SK-N-SH treated with all-trans-retinoic acid at 6 μM for 48 hours (cell line): ENCODE results near the gene CEMIP2.

Experiments used
- ARNTL ChIP-seq: fragments of 450-650 bp; formaldehyde crosslinking; IDR thresholded peaks from 2 replicates; pipeline ENCODE4 v1.5.0; 2020; ENCODE audit warnings: low read depth, mild to moderate bottlenecking, moderate library complexity, borderline replicate concordance
- ESRRG ChIP-seq: fragments of 250-450 bp; sonication (Bioruptor Pico); IDR thresholded peaks from 2 replicates; pipeline ENCODE4 v1.6.1; 2021; ENCODE audit warnings: mild to moderate bottlenecking
- GLIS3 ChIP-seq: fragments of 250-450 bp; sonication (Bioruptor Pico); IDR thresholded peaks from 2 replicates; pipeline ENCODE4 v1.5.0; 2020; ENCODE audit warnings: mild to moderate bottlenecking, moderate library complexity
- PATZ1 ChIP-seq: fragments of 250-450 bp; sonication (Bioruptor Pico); IDR thresholded peaks from 2 replicates; pipeline ENCODE4 v1.8.0; 2020; ENCODE audit warnings: mild to moderate bottlenecking, moderate library complexity, borderline replicate concordance
- PPARA ChIP-seq: fragments of 250-450 bp; sonication (Bioruptor Pico); IDR thresholded peaks from 2 replicates; pipeline ENCODE4 v1.5.0; 2020; ENCODE audit warnings: mild to moderate bottlenecking, borderline replicate concordance
- TSHZ2 ChIP-seq: fragments of 250-450 bp; sonication (Bioruptor Pico); IDR thresholded peaks from 2 replicates; pipeline ENCODE4 v1.5.0; 2020; ENCODE audit warnings: mild to moderate bottlenecking, moderate library complexity
- ZNF8 ChIP-seq: fragments of 450-650 bp; formaldehyde crosslinking; IDR thresholded peaks from 2 replicates; pipeline ENCODE4 v1.5.0; 2020; ENCODE audit warnings: mild to moderate bottlenecking, moderate library complexity
- TF ChIP-seq, protein P1 (sequence below): fragments of 250-450 bp; sonication (Bioruptor Pico); IDR thresholded peaks from 2 replicates; pipeline ENCODE4 v1.8.0; 2021; ENCODE audit warnings: low read depth, mild to moderate bottlenecking, moderate library complexity, borderline replicate concordance

DNA sequence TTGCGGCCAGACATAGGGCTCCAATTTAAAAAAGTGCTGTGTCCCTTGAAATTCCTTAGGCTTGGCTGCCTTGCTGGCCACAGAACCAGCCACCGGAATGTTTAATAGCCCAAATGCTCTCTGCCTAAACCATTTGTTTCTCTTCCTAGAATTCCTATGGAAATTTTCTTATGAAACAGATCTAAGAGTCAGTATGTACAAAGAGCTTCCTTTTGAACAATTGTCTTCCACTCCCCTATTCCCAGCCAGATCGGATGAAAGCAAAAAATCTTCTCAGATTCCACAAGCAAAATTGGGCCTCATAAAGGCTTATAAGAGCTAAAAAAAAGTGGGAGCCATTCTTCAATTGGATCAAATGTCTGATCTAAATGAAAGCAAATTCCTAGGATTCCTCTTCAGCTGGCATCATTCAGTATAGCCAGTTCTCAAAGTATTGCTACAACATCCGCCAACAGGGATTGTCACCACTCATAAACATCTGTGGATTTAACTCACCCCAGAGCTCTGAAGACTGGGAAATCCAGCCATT is 104.3 kb downstream of the CEMIP2 start:
- no peak for TF ChIP-seq ESRRG (CRISPR knock-in tag)
- no peak for TF ChIP-seq PATZ1 (CRISPR knock-in tag)
- TF ChIP-seq PPARA (CRISPR knock-in tag), result no peak
- no peak for TF ChIP-seq TSHZ2 (CRISPR knock-in tag)
- no peak for TF ChIP-seq ARNTL
- TF ChIP-seq GLIS3, result no peak
- TF ChIP-seq, protein P1, sequence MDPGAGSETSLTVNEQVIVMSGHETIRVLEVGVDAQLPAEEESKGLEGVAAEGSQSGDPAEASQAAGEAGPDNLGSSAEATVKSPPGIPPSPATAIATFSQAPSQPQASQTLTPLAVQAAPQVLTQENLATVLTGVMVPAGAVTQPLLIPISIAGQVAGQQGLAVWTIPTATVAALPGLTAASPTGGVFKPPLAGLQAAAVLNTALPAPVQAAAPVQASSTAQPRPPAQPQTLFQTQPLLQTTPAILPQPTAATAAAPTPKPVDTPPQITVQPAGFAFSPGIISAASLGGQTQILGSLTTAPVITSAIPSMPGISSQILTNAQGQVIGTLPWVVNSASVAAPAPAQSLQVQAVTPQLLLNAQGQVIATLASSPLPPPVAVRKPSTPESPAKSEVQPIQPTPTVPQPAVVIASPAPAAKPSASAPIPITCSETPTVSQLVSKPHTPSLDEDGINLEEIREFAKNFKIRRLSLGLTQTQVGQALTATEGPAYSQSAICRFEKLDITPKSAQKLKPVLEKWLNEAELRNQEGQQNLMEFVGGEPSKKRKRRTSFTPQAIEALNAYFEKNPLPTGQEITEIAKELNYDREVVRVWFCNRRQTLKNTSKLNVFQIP, result no peak
- no peak for TF ChIP-seq ZNF8 (CRISPR knock-in tag)
